Measurements from ENCODE around the gene NXF2B. TPM values are rescaled to one million over a fixed set of nuclear protein-coding genes. Genes with fewer than 3 reads are reported as not detected.

NXF2B gene
- polyA plus RNA-seq, 2 of the 4 experiments (the other 2 are of a cell fraction), result not detected

- FAIRE-seq, result no peak
- DNase-seq (ENCODE audit: low read depth in 1 of 2, low spot score in 1 of 2), result no peak
- ATAC-seq, result no peak
- WGBS (ENCODE audit: missing lambda C conversion rate), result 0% methylated on average over 2 of the region's 2 CpGs
- H3K4me3 ChIP-seq, result no peak overlapping the region
- TF ChIP-seq RAD21 (conservative IDR thresholded peaks at IDR 0.05 in 1 of 2, IDR thresholded peaks at IDR 0.05 in 1 of 2) (peak; percentile 4 to 10; a peak in 1 of 5 replicates), ATOH8 (CRISPR knock-in tag; IDR thresholded peaks at IDR 0.05; ENCODE audit: low read depth) (no peak)
- no peak overlapping the region for H3K27ac ChIP-seq
- ChIA-PET CTCF (no interaction called here), POLR2A (no interaction called here)
- H3K4me2 ChIP-seq, result no peak overlapping the region
- H3K9me3 ChIP-seq, result no peaks in the 10 kb centered on the region
- no peaks in the 10 kb centered on the region for H3K4me1 ChIP-seq
These were observed 97.9 kb downstream of the NXF2B start for GRCh38 chrX:102341867-102342266.

- Histone ChIP-seq H3K4me1 (no peaks in the 10 kb centered on the region), H3K27ac (no peak overlapping the region), H3K4me2 (no peak overlapping the region), H3K9me3 (no peaks in the 10 kb centered on the region), H3K4me3 (no peak overlapping the region)
- POLR2A ChIA-PET, result no interaction called here
- no peak for FAIRE-seq
- no peak for DNase-seq (ENCODE audit: low read depth in 1 of 2, low spot score in 1 of 2)
- CTCF ChIA-PET, result interaction anchor here (1.5 kb wide), 1 partner anchor 561 kb away, joined by 3 read pairs; no protein-coding TSS in a partner anchor
- WGBS (ENCODE audit: missing lambda C conversion rate), result 21% methylated on average over 3 of the region's 19 CpGs
- no peak for ATAC-seq
- TF ChIP-seq FOSB (CRISPR knock-in tag; IDR thresholded peaks at IDR 0.05) (no peak), BHLHE40 (IDR thresholded peaks at IDR 0.05; ENCODE audit: low read depth, low read length) (no peak), HOXB5 (CRISPR knock-in tag; IDR thresholded peaks at IDR 0.05) (no peak)
These were observed 100.2 kb downstream of the NXF2B start for GRCh38 chrX:102339312-102340298.

- TF ChIP-seq HOXA7 (CRISPR knock-in tag; IDR thresholded peaks at IDR 0.05) (no peak), ESRRA (IDR thresholded peaks at IDR 0.05; ENCODE audit: borderline replicate concordance, low read length) (no peak), CBX2 (IDR thresholded peaks at IDR 0.05; ENCODE audit: borderline replicate concordance, low read depth) (no peak), ATOH8 (CRISPR knock-in tag; IDR thresholded peaks at IDR 0.05; ENCODE audit: low read depth) (no peak), CBX8 (IDR thresholded peaks at IDR 0.05) (no peak), ZNF302 (CRISPR knock-in tag; IDR thresholded peaks at IDR 0.05) (no peak), RARB (CRISPR knock-in tag; IDR thresholded peaks at IDR 0.05) (no peak), CHD2 (IDR thresholded peaks at IDR 0.05; ENCODE audit: low read length, partially characterized antibody) (no peak), FOXS1 (CRISPR knock-in tag; IDR thresholded peaks at IDR 0.05) (no peak), E2F6 (IDR thresholded peaks at IDR 0.05; ENCODE audit: borderline replicate concordance, low read depth) (no peak), KDM1A (IDR thresholded peaks at IDR 0.05; ENCODE audit: low read depth) (no peak), ELK1 (IDR thresholded peaks at IDR 0.05; ENCODE audit: low read depth, low read length) (no peak), CEBPB (IDR thresholded peaks at IDR 0.05) (no peak), RCOR1 (IDR thresholded peaks at IDR 0.05; ENCODE audit: low read depth, low read length) (no peak), JUNB (IDR thresholded peaks at IDR 0.05) (no peak), HOXB5 (CRISPR knock-in tag; IDR thresholded peaks at IDR 0.05) (no peak), HES2 (IDR thresholded peaks at IDR 0.05) (no peak), RFX5 (IDR thresholded peaks at IDR 0.05) (no peak)
- no peak for FAIRE-seq
- Histone ChIP-seq H3K4me1 (no peaks in the 10 kb centered on the region), H3K9me3 (no peaks in the 10 kb centered on the region), H3K27ac (no peak overlapping the region), H3K4me3 (no peak overlapping the region), H3K4me2 (no peak overlapping the region)
- DNase-seq (ENCODE audit: low read depth in 1 of 2, low spot score in 1 of 2), result no peak
- 8% methylated on average over 4 of the region's 4 CpGs for WGBS (ENCODE audit: missing lambda C conversion rate)
- ChIA-PET CTCF (no interaction called here), POLR2A (no interaction called here)
- ATAC-seq, result no peak
These were observed 101.6 kb downstream of the NXF2B start for GRCh38 chrX:102338162-102338561.
